ENCODE results near the gene RAMP2.
A peak's percentile ranks its signal among the peaks of the same experiment; 100 is the strongest.
"Not testable (repeated sequence)": the region's sequence is repeated elsewhere in the genome, so short reads cannot be mapped to it uniquely, and the experiment has no call there.

Gene RAMP2

GRCh38 chr17:42760652-42761581 is at the start of gene RAMP2:
Gene RAMP2 (plus strand): TSS chr17:42761227. CDS start chr17:42761262, 35 bp downstream.
- DNase-seq, result no peak

- DNase-seq, result peak; percentile 62
Measured at GRCh38 chr17:42720996-42721583, 39.9 kb upstream of the RAMP2 start.

- no peak for DNase-seq
Measured at GRCh38 chr17:42723636-42724035, 37.4 kb upstream of the RAMP2 start.

GRCh38 chr17:42725143-42725542 is 35.9 kb upstream of the RAMP2 start:
- DNase-seq, result no peak

GRCh38 chr17:42740699-42741098 is 20.3 kb upstream of the RAMP2 start:
- DNase-seq, result no peak

- DNase-seq, result not testable (repeated sequence)
Measured at GRCh38 chr17:42742916-42743315, 18.1 kb upstream of the RAMP2 start.

- peak; percentile 13 for DNase-seq
Measured at GRCh38 chr17:42743595-42744282, 17.3 kb upstream of the RAMP2 start.

GRCh38 chr17:42744283-42744805 is 16.7 kb upstream of the RAMP2 start:
- DNase-seq, result peak; percentile 48

GRCh38 chr17:42744806-42745617 is 16.0 kb upstream of the RAMP2 start, which contains the start of gene EZH1:
Gene EZH1 (minus strand): TSS chr17:42745040. CDS start chr17:42728941, 16,099 bp downstream.
- peak; percentile 91 for DNase-seq

GRCh38 chr17:42748202-42748907 is 12.7 kb upstream of the RAMP2 start:
- no peak for DNase-seq

- no peak for DNase-seq
Measured at GRCh38 chr17:42748908-42749798, 11.9 kb upstream of the RAMP2 start.

- no peak for DNase-seq
Measured at GRCh38 chr17:42750739-42751344, 10.2 kb upstream of the RAMP2 start.

GRCh38 chr17:42751628-42752027 is 9.4 kb upstream of the RAMP2 start:
- DNase-seq, result no peak

GRCh38 chr17:42754782-42755181 is 6.2 kb upstream of the RAMP2 start:
- no peak for DNase-seq

- no peak for DNase-seq
Measured at GRCh38 chr17:42759982-42760651, 910 bp upstream of the RAMP2 start.

GRCh38 chr17:42761638-42762037 is 611 bp downstream of the RAMP2 start:
- DNase-seq, result no peak

- no peak for DNase-seq
Measured at GRCh38 chr17:42766124-42766523, 5.1 kb downstream of the RAMP2 start.

- no peak for DNase-seq
Measured at GRCh38 chr17:42767512-42767911, 6.5 kb downstream of the RAMP2 start.

GRCh38 chr17:42768006-42768405 is 7.0 kb downstream of the RAMP2 start:
- not testable (repeated sequence) for DNase-seq
